ENCODE measurements around the gene LCN12.

Gene LCN12

GRCh38 chr9:136974817-136975535 lies 22.9 kb downstream of the LCN12 start:
- peak; percentile 44 for DNase-seq

GRCh38 chr9:136975644-136976043 lies 23.6 kb downstream of the LCN12 start:
- DNase-seq, result peak; percentile 94

- no peak for DNase-seq
Observed at GRCh38 chr9:136977223-136977622, 25.1 kb downstream of the LCN12 start, which contains the start of gene PTGDS. PTGDS (plus strand) TSS chr9:136977504; CDS start chr9:136977579, 75 bp downstream.

GRCh38 chr9:136977649-136978072 lies 25.6 kb downstream of the LCN12 start:
- no peak for DNase-seq

- DNase-seq, result peak; percentile 66
Observed at GRCh38 chr9:136978073-136978864, 26.2 kb downstream of the LCN12 start.

- no peak for DNase-seq
Observed at GRCh38 chr9:136978865-136979544, 26.9 kb downstream of the LCN12 start.

- no peak for DNase-seq
Observed at GRCh38 chr9:136979769-136980587, 27.9 kb downstream of the LCN12 start.

- no peak for DNase-seq
Observed at GRCh38 chr9:136980669-136981478, 28.8 kb downstream of the LCN12 start.

- no peak for DNase-seq
Observed at GRCh38 chr9:136981588-136982231, 29.6 kb downstream of the LCN12 start.

- DNase-seq, result no peak
Observed at GRCh38 chr9:136982232-136983051, 30.4 kb downstream of the LCN12 start, which contains the start of gene LCNL1. LCNL1 (plus strand) TSS chr9:136982993; CDS start chr9:136983587, 594 bp downstream.

- DNase-seq, result no peak
Observed at GRCh38 chr9:136983167-136983566, 31.1 kb downstream of the LCN12 start.

- DNase-seq, result no peak
Observed at GRCh38 chr9:136983656-136984314, 31.7 kb downstream of the LCN12 start.

GRCh38 chr9:136984464-136985026 lies 32.5 kb downstream of the LCN12 start:
- DNase-seq, result no peak

GRCh38 chr9:136985027-136985602 lies 33.0 kb downstream of the LCN12 start:
- DNase-seq, result no peak

- no peak for DNase-seq
Observed at GRCh38 chr9:136985853-136986252, 33.8 kb downstream of the LCN12 start.

- no peak for DNase-seq
Observed at GRCh38 chr9:136988872-136989271, 36.8 kb downstream of the LCN12 start.

GRCh38 chr9:136990242-136990911 lies 38.3 kb downstream of the LCN12 start:
- no peak for DNase-seq

All from hematopoietic multipotent progenitor cell treated with erythropoietin and hydrocortisone succinate and interleukin-3 and kit ligand, for 8 days (in vitro differentiated cells).